HL-60 (cell line): ENCODE measurements around the gene MMP24.

Experiments used
- DNase-seq, 2 experiments: peaks; one replicate each; pipeline ENCODE4 v3.0.0-alpha.2; 2010 to 2020; ENCODE audit warnings: low read depth in 1 of 2, low spot score in 1 of 2
- H3K27ac ChIP-seq: fragments of 250-450 bp; sonication (Bioruptor Pico); replicated peaks from 2 replicates; pipeline ENCODE4 v1.5.1; 2020; ENCODE audit warnings: mild to moderate bottlenecking, moderate library complexity
- H3K27me3 ChIP-seq: fragments of 250-450 bp; sonication (Bioruptor Pico); 2 replicates; pipeline ENCODE4 v1.5.1; 2021; ENCODE audit warnings: mild to moderate bottlenecking, moderate library complexity; ENCODE audit not compliant: insufficient read depth, poor library complexity, severe bottlenecking
- H3K4me3 ChIP-seq: replicated peaks from 2 replicates; pipeline ENCODE4 v1.5.1; 2011; ENCODE audit warnings: mild to moderate bottlenecking, control low read depth, low read length; ENCODE audit not compliant: insufficient read depth
- CTCF ChIP-seq: IDR thresholded peaks from one replicate; pipeline ENCODE4 v1.5.1; 2011; ENCODE audit warnings: low read length, control low read depth, inconsistent platforms; ENCODE audit not compliant: insufficient read depth
- GABPA ChIP-seq: IDR thresholded peaks from 2 replicates; pipeline ENCODE4 v1.6.1; 2012; ENCODE audit warnings: low read depth
- POLR2AphosphoS5 ChIP-seq: IDR thresholded peaks from 2 replicates; pipeline ENCODE4 v1.6.1; 2012; ENCODE audit warnings: low read depth
- REST ChIP-seq: IDR thresholded peaks from 2 replicates; pipeline ENCODE4 v1.6.1; 2012; ENCODE audit warnings: low read depth; ENCODE audit not compliant: insufficient replicate concordance
- SPI1 ChIP-seq: IDR thresholded peaks from 2 replicates; pipeline ENCODE4 v1.6.1; 2012; ENCODE audit warnings: low read depth, mild to moderate bottlenecking, borderline replicate concordance

MMP24 gene

GRCh38 chr20:35263532-35264341 is 37.2 kb downstream of the MMP24 start:
- H3K27ac ChIP-seq: no peak overlapping the region
- no peaks in the 10 kb centered on the region for H3K27me3 ChIP-seq
- DNase-seq: no peak
- no peak overlapping the region for H3K4me3 ChIP-seq
- no peak for TF ChIP-seq CTCF
- no peak for TF ChIP-seq GABPA
- no peak for TF ChIP-seq REST
- TF ChIP-seq POLR2AphosphoS5: no peak
- no peak for TF ChIP-seq SPI1

GRCh38 chr20:35264755-35265154 is 38.3 kb downstream of the MMP24 start:
- TF ChIP-seq REST (no peak), CTCF (no peak), SPI1 (no peak), POLR2AphosphoS5 (no peak), GABPA (no peak)
- H3K4me3 ChIP-seq: no peak overlapping the region
- no peaks in the 10 kb centered on the region for H3K27me3 ChIP-seq
- DNase-seq: peak in 1 of 2 experiments; percentile 23
- H3K27ac ChIP-seq: no peak overlapping the region

GRCh38 chr20:35267092-35267491 is 40.6 kb downstream of the MMP24 start:
- TF ChIP-seq POLR2AphosphoS5 (no peak), SPI1 (no peak), GABPA (no peak), REST (no peak), CTCF (no peak)
- Histone ChIP-seq H3K27ac (no peak overlapping the region), H3K4me3 (no peak overlapping the region), H3K27me3 (no peaks in the 10 kb centered on the region)
- no peak for DNase-seq
